IPS-11a (cell line): Measurements from ENCODE around the gene SDHC.
"Not testable (repeated sequence)": the region's sequence is repeated elsewhere in the genome, so short reads cannot be mapped to it uniquely, and the experiment has no call there.

Experiments
- H3K4me3 ChIP-seq: one replicate; pipeline ENCODE4 v1.5.1; 2013; ENCODE audit warnings: low read depth, low read length, control low read depth

The SDHC gene

GRCh38 chr1:161309868-161310267 is 4.3 kb upstream of the SDHC start, which contains the start of gene MPZ:
MPZ (minus strand) TSS chr1:161309968; CDS start chr1:161309905, 63 bp downstream.
- no peak within 1 kb of the TSS for H3K4me3 ChIP-seq

- no peak overlapping the region for H3K4me3 ChIP-seq
Measured at GRCh38 chr1:161311595-161312181, 2.5 kb upstream of the SDHC start.

GRCh38 chr1:161313554-161314200 is 504 bp upstream of the SDHC start:
- peak overlapping the region; percentile 97 for H3K4me3 ChIP-seq

- H3K4me3 ChIP-seq: not testable (repeated sequence)
Measured at GRCh38 chr1:161315841-161316674, 1.9 kb downstream of the SDHC start.

GRCh38 chr1:161324020-161324419 is 9.8 kb downstream of the SDHC start:
- H3K4me3 ChIP-seq: no peak overlapping the region

- no peak overlapping the region for H3K4me3 ChIP-seq
Measured at GRCh38 chr1:161330346-161330745, 16.2 kb downstream of the SDHC start.

GRCh38 chr1:161333166-161333565 is 19.0 kb downstream of the SDHC start:
- H3K4me3 ChIP-seq: no peak overlapping the region

- no peak overlapping the region for H3K4me3 ChIP-seq
Measured at GRCh38 chr1:161335796-161336195, 21.6 kb downstream of the SDHC start.

GRCh38 chr1:161342177-161342576 is 28.0 kb downstream of the SDHC start:
- no peak overlapping the region for H3K4me3 ChIP-seq

GRCh38 chr1:161342821-161343220 is 28.6 kb downstream of the SDHC start:
- no peak overlapping the region for H3K4me3 ChIP-seq

- no peak overlapping the region for H3K4me3 ChIP-seq
Measured at GRCh38 chr1:161350671-161351070, 36.5 kb downstream of the SDHC start.

- no peak overlapping the region for H3K4me3 ChIP-seq
Measured at GRCh38 chr1:161351482-161351881, 37.3 kb downstream of the SDHC start.

GRCh38 chr1:161357073-161357472 is 42.9 kb downstream of the SDHC start:
- H3K4me3 ChIP-seq: no peak overlapping the region

- no peak overlapping the region for H3K4me3 ChIP-seq
Measured at GRCh38 chr1:161359291-161359690, 45.1 kb downstream of the SDHC start.

GRCh38 chr1:161364332-161364731 is 50.2 kb downstream of the SDHC start:
- no peak overlapping the region for H3K4me3 ChIP-seq

- no peak overlapping the region for H3K4me3 ChIP-seq
Measured at GRCh38 chr1:161365207-161365606, 51.0 kb downstream of the SDHC start.

- H3K4me3 ChIP-seq: no peak within 1 kb of the TSS
Measured at GRCh38 chr1:161367684-161368400, 53.7 kb downstream of the SDHC start, which contains the start of gene CFAP126. CFAP126 (minus strand) TSS chr1:161367876; CDS start chr1:161367868, 8 bp downstream.

- no peak overlapping the region for H3K4me3 ChIP-seq
Measured at GRCh38 chr1:161373442-161373841, 59.3 kb downstream of the SDHC start.

- no peak overlapping the region for H3K4me3 ChIP-seq
Measured at GRCh38 chr1:161374373-161374772, 60.2 kb downstream of the SDHC start.

GRCh38 chr1:161378014-161378413 is 63.8 kb downstream of the SDHC start:
- no peak overlapping the region for H3K4me3 ChIP-seq

- no peak overlapping the region for H3K4me3 ChIP-seq
Measured at GRCh38 chr1:161379071-161379470, 64.9 kb downstream of the SDHC start.
